HK-2 (cell line): Measurements from ENCODE around the gene CFAP46.
"Not testable (repeated sequence)": the region's sequence is repeated elsewhere in the genome, so short reads cannot be mapped to it uniquely, and the experiment has no call there.

Experiments
- DNase-seq: peaks from one replicate; pipeline ENCODE4 v3.0.0-alpha.2; 2018; ENCODE audit not compliant: unreplicated experiment

CFAP46 gene

GRCh38 chr10:132945125-132945893 lies 2.9 kb upstream of the CFAP46 start:
- no peak for DNase-seq

- no peak for DNase-seq
Measured at GRCh38 chr10:132944510-132944909, 2.1 kb upstream of the CFAP46 start.

- DNase-seq, result no peak
Measured at GRCh38 chr10:132943791-132944404, 1.5 kb upstream of the CFAP46 start.

GRCh38 chr10:132943058-132943790 lies 854 bp upstream of the CFAP46 start:
- no peak for DNase-seq

- no peak for DNase-seq
Measured at GRCh38 chr10:132941640-132942051, 724 bp downstream of the CFAP46 start.

- DNase-seq, result no peak
Measured at GRCh38 chr10:132940791-132941465, 1.4 kb downstream of the CFAP46 start.

- no peak for DNase-seq
Measured at GRCh38 chr10:132939957-132940790, 2.2 kb downstream of the CFAP46 start.

- DNase-seq, result no peak
Measured at GRCh38 chr10:132939378-132939955, 2.9 kb downstream of the CFAP46 start.

- peak; percentile 28 for DNase-seq
Measured at GRCh38 chr10:132938472-132939339, 3.7 kb downstream of the CFAP46 start.

GRCh38 chr10:132937861-132938260 lies 4.5 kb downstream of the CFAP46 start:
- DNase-seq, result no peak

- DNase-seq, result no peak
Measured at GRCh38 chr10:132934953-132935352, 7.4 kb downstream of the CFAP46 start.

GRCh38 chr10:132933308-132934042 lies 8.9 kb downstream of the CFAP46 start:
- no peak for DNase-seq

GRCh38 chr10:132932461-132933307 lies 9.7 kb downstream of the CFAP46 start:
- no peak for DNase-seq

GRCh38 chr10:132931258-132932250 lies 10.8 kb downstream of the CFAP46 start:
- DNase-seq, result not testable (repeated sequence)

- DNase-seq, result not testable (repeated sequence)
Measured at GRCh38 chr10:132930701-132931100, 11.7 kb downstream of the CFAP46 start.

- no peak for DNase-seq
Measured at GRCh38 chr10:132929953-132930548, 12.3 kb downstream of the CFAP46 start.

- no peak for DNase-seq
Measured at GRCh38 chr10:132929480-132929879, 12.9 kb downstream of the CFAP46 start.
